Endothelial cell of umbilical vein (primary cell): ENCODE data around the gene FARP1. TPM values are rescaled to one million over a fixed set of nuclear protein-coding genes. Genes with fewer than 3 reads are reported as not detected.
A peak's percentile ranks its signal among the peaks of the same experiment; 100 is the strongest.

Experiments used
- BruUV-seq: library from RNA; stranded (reverse); fragments of 400-500 nt; replicated peaks from 2 replicates; lab custom pipeline; 2021; lab: Mats Ljungman, UMichigan
- CTCF ChIA-PET: fragments of 300-600, 350-600 bp; sonication (Branson Sonifier 250); formaldehyde crosslinking; loops from one replicate; lab custom pipeline; 2021; ENCODE audit warnings: antibody characterized with exemption, inconsistent platforms; lab: Charles Lee
- POLR2A ChIA-PET: fragments of 300-600, 350-600 bp; sonication (Branson Sonifier 250); formaldehyde crosslinking; loops from one replicate; lab custom pipeline; 2021; ENCODE audit warnings: antibody characterized with exemption, inconsistent platforms; lab: Charles Lee
- DNase-seq: peaks from one replicate; pipeline ENCODE4 v3.0.0-alpha.2; 2011; ENCODE audit warnings: low read depth, low spot score
- FAIRE-seq: peaks from 2 replicates; lab custom pipeline; 2011; peaks lifted over from hg19 to GRCh38; lab: Jason Lieb, UNC
- H2AFZ ChIP-seq: 2 replicates; pipeline ENCODE4 v1.6.0; 2012; ENCODE audit warnings: low read depth, low read length, control low read depth, inconsistent platforms
- H3K27ac ChIP-seq: 2 replicates; pipeline ENCODE4 v1.5.1; 2011; ENCODE audit warnings: low read depth, mild to moderate bottlenecking, control low read depth, low read length, moderate library complexity; ENCODE audit not compliant: insufficient read depth
- H3K27me3 ChIP-seq, 2 experiments: 2 replicates each; pipeline versions ENCODE4 v1.6.0 to v1.6.1; 2011; ENCODE audit warnings: low read length in 2 of 2, mixed read lengths in 1 of 2; ENCODE audit not compliant: control insufficient read depth in 2 of 2, insufficient read depth in 2 of 2
- H3K36me3 ChIP-seq, 2 experiments: 2 replicates in 1 of 2; 3 replicates in 1 of 2; pipeline ENCODE4 v1.5.1; 2011; ENCODE audit warnings: low read length in 2 of 2, mild to moderate bottlenecking in 1 of 2, moderate library complexity in 1 of 2; ENCODE audit not compliant: control insufficient read depth in 2 of 2, insufficient read depth in 2 of 2; ENCODE audit errors: extremely low read depth in 1 of 2
- H3K4me1 ChIP-seq: 3 replicates; pipeline ENCODE4 v1.5.1; 2011; ENCODE audit warnings: mild to moderate bottlenecking, low read length; ENCODE audit not compliant: control insufficient read depth, insufficient read depth; ENCODE audit errors: extremely low read depth
- H3K4me2 ChIP-seq: 2 replicates; pipeline ENCODE4 v1.6.1; 2011; ENCODE audit warnings: low read length, control low read depth, mixed read lengths; ENCODE audit not compliant: insufficient read depth
- H3K4me3 ChIP-seq, 3 experiments: fragments of 200-600 bp in 1 of 3; sonication (generic), shearing (Covaris generic) in 1 of 3; replicated peaks in 1 of 3; 2 replicates each; pipeline ENCODE4 v1.5.1; 2011 to 2016; ENCODE audit warnings: control low read depth in 3 of 3, low read length in 3 of 3, mild to moderate bottlenecking in 2 of 3, inconsistent platforms in 1 of 3, low read depth in 1 of 3, moderate library complexity in 1 of 3; ENCODE audit not compliant: insufficient read depth in 1 of 3
- H3K79me2 ChIP-seq: 2 replicates; pipeline ENCODE4 v1.6.0; 2012; ENCODE audit warnings: low read length, inconsistent platforms; ENCODE audit not compliant: control insufficient read depth, insufficient read depth
- H3K9ac ChIP-seq: replicated peaks from 2 replicates; pipeline ENCODE3; 2011; ENCODE audit warnings: low read length, control low read depth; ENCODE audit not compliant: insufficient read depth; ENCODE audit errors: extremely low read depth
- H3K9me1 ChIP-seq: replicated peaks from 3 replicates; pipeline ENCODE4 v1.6.0; 2011; ENCODE audit warnings: mild to moderate bottlenecking, low read length; ENCODE audit not compliant: control insufficient read depth, insufficient read depth; ENCODE audit errors: extremely low read depth
- H3K9me3 ChIP-seq: replicated peaks from 2 replicates; pipeline ENCODE4 v1.5.1; 2012; ENCODE audit warnings: low read length, inconsistent platforms; ENCODE audit not compliant: control insufficient read depth, insufficient read depth
- H4K20me1 ChIP-seq: replicated peaks from 2 replicates; pipeline ENCODE3; 2011; ENCODE audit warnings: mild to moderate bottlenecking, low read length; ENCODE audit not compliant: control insufficient read depth, insufficient read depth; ENCODE audit errors: extremely low read depth
- EZH2 ChIP-seq: IDR thresholded peaks from 2 replicates; pipeline ENCODE4 v1.6.1; 2012; ENCODE audit warnings: borderline replicate concordance, low read depth, mild to moderate bottlenecking, moderate library complexity, low read length, inconsistent platforms; ENCODE audit not compliant: severe bottlenecking
- FOS ChIP-seq: IDR thresholded peaks from 2 replicates; pipeline ENCODE4 v1.6.1; 2011; ENCODE audit warnings: mild to moderate bottlenecking, low read length, moderate library complexity, borderline replicate concordance; ENCODE audit not compliant: insufficient read depth
- GATA2 ChIP-seq: IDR thresholded peaks from 2 replicates; pipeline ENCODE4 v1.7.0; 2011; ENCODE audit warnings: low read depth, mild to moderate bottlenecking, moderate library complexity, mixed read lengths, low read length; ENCODE audit not compliant: insufficient read length, insufficient read depth
- JUN ChIP-seq: IDR thresholded peaks from 2 replicates; pipeline ENCODE4 v1.6.1; 2011; ENCODE audit warnings: borderline replicate concordance, low read depth; ENCODE audit not compliant: insufficient read length, insufficient read depth
- MYC ChIP-seq: IDR thresholded peaks from one replicate; pipeline ENCODE4 v1.6.1; 2011; ENCODE audit warnings: mild to moderate bottlenecking, low read depth, low read length
- POLR2A ChIP-seq: IDR thresholded peaks from 2 replicates; pipeline ENCODE4 v1.6.1; 2012; ENCODE audit warnings: low read depth, mild to moderate bottlenecking, control low read depth, low read length
- POLR2AphosphoS5 ChIP-seq: IDR thresholded peaks from 2 replicates; pipeline ENCODE4 v1.6.1; 2012; ENCODE audit warnings: low read depth, mild to moderate bottlenecking, control low read depth, low read length, moderate library complexity; ENCODE audit not compliant: insufficient read depth
- dilution Hi-C: fragments of 300-500 bp; cut with MboI; formaldehyde crosslinking; loops from one replicate; pipeline ENCODE4 v1.15.0; 2019; ENCODE audit warnings: low sequenced_read_pairs; ENCODE audit not compliant: extremely low pct_ligation_motif_present
- intact Hi-C: fragments of 100-400 bp; cut with micrococcal nuclease; formaldehyde crosslinking; loops from one replicate; pipeline ENCODE4 v1.10.0; 2022
- polyA plus RNA-seq, 4 experiments: library from polyadenylated mRNA; depleted of rRNA in 3 of 4; stranded (reverse) in 3 of 4; unstranded in 1 of 4; fragments of >200 nt; gene quantifications; 2 replicates each; pipeline versions ENCODE4 v1.2.1 to v1.2.3, GENCODE V29; 2011 to 2012; ENCODE audit warnings: missing spikeins in 1 of 4
- total RNA-seq: library from RNA; stranded (reverse); gene quantifications from 2 replicates; pipeline ENCODE4 v1.2.3, GENCODE V29; 2021
- TF ChIP-seq, protein P1 (sequence below), 2 donors: IDR thresholded peaks; 1 replicate in 1 of 2; 2 replicates in 1 of 2; pipeline ENCODE4 v1.5.1; 2011; ENCODE audit warnings: low read length in 2 of 2, mild to moderate bottlenecking in 2 of 2, moderate library complexity in 2 of 2, control low read depth in 1 of 2, inconsistent platforms in 1 of 2, low read depth in 1 of 2; ENCODE audit not compliant: insufficient read depth in 1 of 2; ENCODE audit errors: extremely low read depth in 1 of 2
- TF ChIP-seq, protein P2 (sequence below): IDR thresholded peaks from 2 replicates; pipeline ENCODE4 v1.6.1; 2011; ENCODE audit not compliant: insufficient read depth, insufficient read length

The FARP1 gene
- total and polyA plus RNA-seq, 2 donors (not counting 3 experiments of a cell fraction or from before 2014, with no cell fraction given), result 19.0 to 77.7 TPM

- DNase-seq (no peak), FAIRE-seq (no peak)
- H3K36me3 ChIP-seq, result no peaks in the 10 kb centered on the region
- no peaks in the 10 kb centered on the region for H3K79me2 ChIP-seq
- TF ChIP-seq MYC (no peak), POLR2A (no peak), FOS (no peak), EZH2 (no peak), JUN (no peak), POLR2AphosphoS5 (no peak), GATA2 (no peak)
- TF ChIP-seq, protein P1, sequence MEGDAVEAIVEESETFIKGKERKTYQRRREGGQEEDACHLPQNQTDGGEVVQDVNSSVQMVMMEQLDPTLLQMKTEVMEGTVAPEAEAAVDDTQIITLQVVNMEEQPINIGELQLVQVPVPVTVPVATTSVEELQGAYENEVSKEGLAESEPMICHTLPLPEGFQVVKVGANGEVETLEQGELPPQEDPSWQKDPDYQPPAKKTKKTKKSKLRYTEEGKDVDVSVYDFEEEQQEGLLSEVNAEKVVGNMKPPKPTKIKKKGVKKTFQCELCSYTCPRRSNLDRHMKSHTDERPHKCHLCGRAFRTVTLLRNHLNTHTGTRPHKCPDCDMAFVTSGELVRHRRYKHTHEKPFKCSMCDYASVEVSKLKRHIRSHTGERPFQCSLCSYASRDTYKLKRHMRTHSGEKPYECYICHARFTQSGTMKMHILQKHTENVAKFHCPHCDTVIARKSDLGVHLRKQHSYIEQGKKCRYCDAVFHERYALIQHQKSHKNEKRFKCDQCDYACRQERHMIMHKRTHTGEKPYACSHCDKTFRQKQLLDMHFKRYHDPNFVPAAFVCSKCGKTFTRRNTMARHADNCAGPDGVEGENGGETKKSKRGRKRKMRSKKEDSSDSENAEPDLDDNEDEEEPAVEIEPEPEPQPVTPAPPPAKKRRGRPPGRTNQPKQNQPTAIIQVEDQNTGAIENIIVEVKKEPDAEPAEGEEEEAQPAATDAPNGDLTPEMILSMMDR (IDR thresholded peaks at IDR 0.05; ENCODE audit: extremely low read depth in 1 of 2, insufficient read depth in 1 of 2, low read depth in 1 of 2, low read length in 2 of 2), result no peak
- TF ChIP-seq, protein P2, sequence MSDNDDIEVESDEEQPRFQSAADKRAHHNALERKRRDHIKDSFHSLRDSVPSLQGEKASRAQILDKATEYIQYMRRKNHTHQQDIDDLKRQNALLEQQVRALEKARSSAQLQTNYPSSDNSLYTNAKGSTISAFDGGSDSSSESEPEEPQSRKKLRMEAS, result no peak
- no peaks in the 10 kb centered on the region for H3K9me1 ChIP-seq
- dilution Hi-C loops (no loop called here), intact Hi-C loops (loop anchor here (2.0 kb wide), 2 partner anchors 37 to 111 kb away; partner anchors contain the start of gene FARP1)
- H3K4me2 ChIP-seq, result peak overlapping the region; percentile 79
- H3K27me3 ChIP-seq, result no peaks in the 10 kb centered on the region
- CTCF ChIA-PET, result interaction anchor here (0.8 to 1.2 kb wide), 2 partner anchors 18 to 62 kb away, joined by 3 to 4 read pairs; no protein-coding TSS in a partner anchor
- no peaks in the 10 kb centered on the region for H3K9me3 ChIP-seq
- no peak overlapping the region for H2AFZ ChIP-seq
- peak overlapping the region; percentile 54 for H3K27ac ChIP-seq
- H3K9ac ChIP-seq, result no peak overlapping the region
- POLR2A ChIA-PET, result no interaction called here
- H3K4me1 ChIP-seq, result peaks cover 25% of the 10 kb centered on the region
- no TSS peak for BruUV-seq
- H3K4me3 ChIP-seq, result no peak overlapping the region
- H4K20me1 ChIP-seq, result no peaks in the 10 kb centered on the region
Measured at GRCh38 chr13:98253526-98253925, 110.6 kb downstream of the FARP1 start.
